PC-3 (cell line): Measurements from ENCODE around the gene DHCR7.

Experiments used
- CTCF ChIP-seq: fragments of 300-600 bp; sonication (generic); conservative IDR thresholded peaks from 2 replicates; pipeline ENCODE4 v1.5.1; 2017; ENCODE audit warnings: antibody characterized with exemption, low read depth, mild to moderate bottlenecking, low read length
- EZH2 ChIP-seq: fragments of 300-600 bp; sonication (generic); IDR thresholded peaks from one replicate; pipeline ENCODE4 v1.6.1; 2017; ENCODE audit warnings: antibody characterized with exemption, mild to moderate bottlenecking, low read length; ENCODE audit not compliant: unreplicated experiment
- EZH2phosphoT487 ChIP-seq: fragments of 300-600 bp; sonication (generic); IDR thresholded peaks from 2 replicates; pipeline ENCODE4 v1.6.1; 2018; ENCODE audit warnings: mild to moderate bottlenecking, antibody characterized with exemption, low read length, borderline replicate concordance

- TF ChIP-seq CTCF (no peak), EZH2phosphoT487 (no peak), EZH2 (no peak)
These were observed 36.8 kb upstream of the DHCR7 start for GRCh38 chr11:71485063-71485399.
